Neutrophil (primary cell): Measurements from ENCODE around the gene GALNTL6.
"Not testable (repeated sequence)": the region's sequence is repeated elsewhere in the genome, so short reads cannot be mapped to it uniquely, and the experiment has no call there.

Experiments
- H3K27ac ChIP-seq: fragments of 200-600 bp; sonication (generic); 2 replicates; pipeline ENCODE4 v1.5.1; 2016; ENCODE audit warnings: mild to moderate bottlenecking, moderate library complexity
- H3K27me3 ChIP-seq: fragments of 200-600 bp; sonication (generic); 2 replicates; pipeline ENCODE4 v1.6.0; 2016; ENCODE audit warnings: mild to moderate bottlenecking
- H3K36me3 ChIP-seq: fragments of 200-600 bp; sonication (generic); 2 replicates; pipeline ENCODE4 v1.5.1; 2017
- H3K4me1 ChIP-seq, 2 experiments: fragments of 200-600 bp in 1 of 2; sonication (generic) in 1 of 2; 1 replicate in 1 of 2; 2 replicates in 1 of 2; pipeline versions ENCODE4 v1.5.1 to v1.6.1; 2013 to 2016; ENCODE audit warnings: low read depth in 1 of 2, low read length in 1 of 2, mild to moderate bottlenecking in 1 of 2, moderate library complexity in 1 of 2; ENCODE audit not compliant: control insufficient read depth in 1 of 2, insufficient read depth in 1 of 2
- H3K4me3 ChIP-seq, 2 experiments: fragments of 200-600 bp in 1 of 2; sonication (generic) in 1 of 2; 1 replicate in 1 of 2; 2 replicates in 1 of 2; pipeline ENCODE4 v1.5.1; 2013 to 2016; ENCODE audit warnings: low read depth in 1 of 2, low read length in 1 of 2, mild to moderate bottlenecking in 1 of 2, moderate library complexity in 1 of 2
- H3K9me3 ChIP-seq: fragments of 200-600 bp; sonication (generic); 2 replicates; pipeline ENCODE4 v1.5.1; 2016
- TF ChIP-seq, protein P1 (sequence below): fragments of 200-600 bp; sonication (generic); IDR thresholded peaks from 2 replicates; pipeline ENCODE4 v1.5.1; 2016; ENCODE audit warnings: antibody characterized with exemption

The GALNTL6 gene

DNA sequence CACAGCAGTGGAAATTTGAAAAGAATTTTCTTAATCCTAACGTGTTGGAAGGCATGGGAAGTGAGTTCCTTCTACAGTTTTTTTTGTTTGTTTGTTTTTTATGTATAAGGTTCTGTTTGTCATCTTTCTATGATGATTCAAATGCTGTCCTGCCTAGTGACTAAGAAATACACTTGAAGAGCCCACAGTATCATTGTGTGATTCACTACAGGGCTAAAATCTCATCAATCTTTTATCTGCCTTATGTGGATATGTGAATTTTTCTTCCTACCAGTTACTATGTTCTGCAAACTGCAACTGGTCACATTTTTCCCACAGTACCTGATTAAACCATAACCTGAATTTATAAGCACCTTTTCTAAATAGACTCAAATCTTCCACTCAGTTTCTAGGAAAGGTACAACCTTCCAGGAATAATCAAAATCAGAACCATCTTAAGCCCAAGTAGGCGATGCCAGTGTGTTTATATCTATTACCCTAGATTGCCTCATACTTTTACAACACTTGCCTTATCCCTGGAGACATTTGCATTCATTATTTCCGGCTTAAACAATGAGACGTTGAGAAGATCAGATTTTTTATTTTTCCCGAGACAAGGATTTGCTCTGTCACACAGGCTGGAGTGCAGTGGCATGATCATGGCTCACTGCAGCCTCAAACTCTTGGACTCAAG lies 1140.8 kb downstream of the GALNTL6 start:
- TF ChIP-seq, protein P1, sequence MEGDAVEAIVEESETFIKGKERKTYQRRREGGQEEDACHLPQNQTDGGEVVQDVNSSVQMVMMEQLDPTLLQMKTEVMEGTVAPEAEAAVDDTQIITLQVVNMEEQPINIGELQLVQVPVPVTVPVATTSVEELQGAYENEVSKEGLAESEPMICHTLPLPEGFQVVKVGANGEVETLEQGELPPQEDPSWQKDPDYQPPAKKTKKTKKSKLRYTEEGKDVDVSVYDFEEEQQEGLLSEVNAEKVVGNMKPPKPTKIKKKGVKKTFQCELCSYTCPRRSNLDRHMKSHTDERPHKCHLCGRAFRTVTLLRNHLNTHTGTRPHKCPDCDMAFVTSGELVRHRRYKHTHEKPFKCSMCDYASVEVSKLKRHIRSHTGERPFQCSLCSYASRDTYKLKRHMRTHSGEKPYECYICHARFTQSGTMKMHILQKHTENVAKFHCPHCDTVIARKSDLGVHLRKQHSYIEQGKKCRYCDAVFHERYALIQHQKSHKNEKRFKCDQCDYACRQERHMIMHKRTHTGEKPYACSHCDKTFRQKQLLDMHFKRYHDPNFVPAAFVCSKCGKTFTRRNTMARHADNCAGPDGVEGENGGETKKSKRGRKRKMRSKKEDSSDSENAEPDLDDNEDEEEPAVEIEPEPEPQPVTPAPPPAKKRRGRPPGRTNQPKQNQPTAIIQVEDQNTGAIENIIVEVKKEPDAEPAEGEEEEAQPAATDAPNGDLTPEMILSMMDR, result no peak
- H3K4me1 ChIP-seq, result peaks cover 2% of the 10 kb centered on the region in 2 experiments
- no peak overlapping the region for H3K27ac ChIP-seq
- no peaks in the 10 kb centered on the region for H3K27me3 ChIP-seq
- H3K9me3 ChIP-seq, result no peaks in the 10 kb centered on the region
- no peaks in the 10 kb centered on the region for H3K36me3 ChIP-seq
- no peak overlapping the region for H3K4me3 ChIP-seq

DNA sequence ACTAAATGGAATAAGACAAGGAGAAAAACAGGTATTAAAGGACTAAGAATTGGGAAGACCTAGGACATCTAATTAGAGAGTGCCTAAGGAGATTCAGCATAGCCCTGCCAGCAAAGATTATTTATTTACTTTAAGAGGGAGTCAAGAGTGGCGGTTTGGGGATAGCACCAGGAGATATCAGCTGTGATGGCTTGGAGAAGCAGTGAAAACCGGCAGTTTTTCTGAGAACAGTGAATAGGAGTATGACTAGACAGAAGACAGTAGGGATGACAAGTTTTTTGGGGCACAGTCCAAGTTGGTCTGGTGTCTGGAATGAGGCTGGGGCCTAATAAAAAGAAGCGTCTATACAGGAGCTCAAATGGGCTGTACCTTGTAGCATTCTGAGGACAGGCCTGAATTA lies 1143.1 kb downstream of the GALNTL6 start:
- not testable (repeated sequence) for H3K4me3 ChIP-seq, H3K4me1 ChIP-seq, H3K9me3 ChIP-seq, H3K27me3 ChIP-seq, H3K27ac ChIP-seq, H3K36me3 ChIP-seq

DNA sequence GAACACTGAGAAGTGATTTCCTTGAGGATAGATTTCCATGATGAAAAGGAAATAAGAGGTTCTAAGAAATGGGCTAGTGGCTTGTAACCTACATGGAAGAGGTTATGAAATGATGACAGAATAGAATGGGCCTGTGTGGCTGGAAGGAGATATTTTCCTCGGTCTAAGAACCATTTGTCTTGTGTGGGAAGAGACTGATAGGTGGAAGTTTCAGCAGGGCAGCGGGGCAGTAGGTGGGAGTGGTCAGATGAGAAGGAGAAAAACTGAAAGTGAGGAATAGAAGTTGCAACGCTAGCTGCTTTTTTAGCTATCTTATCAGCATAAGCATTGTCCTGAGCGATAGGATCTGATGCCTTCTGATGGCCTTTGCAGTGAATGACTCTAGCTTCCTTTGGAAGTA lies 1144.0 kb downstream of the GALNTL6 start:
- no peak overlapping the region for H3K4me3 ChIP-seq
- H3K4me1 ChIP-seq, result no peaks in the 10 kb centered on the region
- no peaks in the 10 kb centered on the region for H3K9me3 ChIP-seq
- TF ChIP-seq, protein P1, result no peak
- no peaks in the 10 kb centered on the region for H3K27me3 ChIP-seq
- H3K36me3 ChIP-seq, result no peaks in the 10 kb centered on the region
- H3K27ac ChIP-seq, result no peak overlapping the region

DNA sequence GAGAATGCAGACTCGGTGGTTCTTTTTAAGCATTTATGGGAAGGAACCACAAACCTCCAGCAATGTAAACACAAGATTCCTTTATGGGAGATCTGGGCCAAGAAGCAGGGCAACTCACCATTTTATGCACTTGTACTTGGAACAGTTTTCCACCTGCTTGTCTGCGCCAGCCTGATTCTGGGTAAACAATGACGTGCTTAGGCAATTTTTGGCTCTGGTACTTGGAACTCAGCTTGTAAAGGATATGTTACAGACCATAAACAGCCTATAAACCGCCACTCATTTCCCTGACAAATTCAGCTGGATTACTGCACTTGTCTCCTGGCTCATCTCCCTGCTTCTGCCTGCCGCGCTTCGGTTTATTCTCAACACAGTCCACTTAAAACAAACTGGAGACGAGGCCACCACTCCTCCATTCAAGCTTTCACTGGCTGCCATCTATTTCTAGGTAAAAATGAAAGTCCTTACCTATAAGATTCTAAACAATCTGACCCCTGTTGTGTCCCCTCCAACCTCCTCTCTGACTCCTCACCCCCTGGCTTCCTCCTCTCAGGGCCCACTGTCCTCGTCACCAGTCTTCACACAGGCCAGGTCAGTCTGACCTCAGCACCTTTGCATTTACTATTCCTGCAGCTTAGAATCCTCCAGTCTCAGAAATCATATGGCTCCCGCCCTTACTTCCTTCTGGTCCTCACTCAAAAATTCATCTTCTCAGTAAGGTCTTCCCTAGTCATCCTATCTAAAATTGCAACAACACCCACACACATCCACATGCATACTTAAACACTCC lies 1149.6 kb downstream of the GALNTL6 start:
- TF ChIP-seq, protein P1, result no peak
- no peak overlapping the region for H3K27ac ChIP-seq
- no peaks in the 10 kb centered on the region for H3K4me1 ChIP-seq
- H3K4me3 ChIP-seq, result no peak overlapping the region
- H3K36me3 ChIP-seq, result no peaks in the 10 kb centered on the region
- H3K27me3 ChIP-seq, result no peaks in the 10 kb centered on the region
- no peaks in the 10 kb centered on the region for H3K9me3 ChIP-seq

DNA sequence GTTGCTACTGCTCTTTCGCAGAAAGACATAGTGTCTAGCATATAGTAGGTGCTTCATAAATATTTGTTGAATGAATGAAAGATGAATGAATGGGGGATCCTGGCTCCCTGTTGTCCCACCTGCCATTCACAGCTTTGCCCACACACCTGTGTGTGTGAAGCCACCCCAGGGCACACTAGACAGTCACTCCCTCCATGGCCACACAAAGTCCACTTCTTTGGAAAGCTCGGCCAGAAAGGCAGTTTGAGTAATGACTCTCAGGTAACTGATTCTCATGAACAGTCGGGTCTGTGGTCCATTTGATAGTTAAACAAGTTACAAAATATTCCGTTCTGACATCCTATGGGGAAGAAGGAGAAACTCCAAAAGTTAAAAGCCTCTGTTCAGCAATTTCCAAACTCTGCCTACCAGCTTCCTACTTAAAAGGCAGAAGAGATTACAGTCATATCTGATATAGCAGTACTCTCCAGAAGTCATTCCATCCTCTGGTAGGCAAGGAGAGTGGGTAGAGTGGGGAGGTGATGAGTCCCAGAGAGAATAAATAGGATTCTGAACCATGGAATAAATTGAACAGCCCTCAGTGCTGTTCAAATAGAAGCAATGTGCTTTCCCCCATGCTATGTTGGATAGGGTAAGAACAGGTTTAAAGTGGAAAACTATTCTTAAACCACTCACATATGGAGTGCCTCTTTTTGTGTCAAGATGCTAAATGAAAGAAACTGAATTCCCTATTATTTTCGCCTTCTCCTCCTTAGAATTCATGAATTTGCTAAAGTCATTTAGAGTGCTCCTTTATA lies 1150.5 kb downstream of the GALNTL6 start:
- TF ChIP-seq, protein P1, result no peak
- Histone ChIP-seq H3K36me3 (no peaks in the 10 kb centered on the region), H3K27me3 (no peaks in the 10 kb centered on the region), H3K4me3 (no peak overlapping the region), H3K9me3 (no peaks in the 10 kb centered on the region), H3K27ac (no peak overlapping the region), H3K4me1 (no peaks in the 10 kb centered on the region)

DNA sequence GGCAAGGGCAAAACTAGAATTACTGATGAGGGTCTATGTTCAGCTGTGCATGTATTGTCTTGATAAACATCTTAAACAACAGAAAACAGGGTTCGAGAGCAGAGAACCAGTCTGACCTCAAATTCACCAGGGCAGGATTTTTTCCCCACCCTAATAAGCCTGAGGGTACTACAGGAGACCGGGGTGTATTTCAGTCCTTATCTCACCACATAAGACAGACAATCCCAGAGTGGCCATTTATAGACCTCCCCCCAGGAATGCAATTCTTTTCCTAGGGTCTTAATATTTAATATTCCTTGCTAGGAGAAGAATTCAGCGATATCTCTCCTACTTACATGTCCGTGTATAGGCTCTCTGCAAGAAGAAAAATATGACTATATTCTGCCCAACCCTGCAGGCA lies 1157.0 kb downstream of the GALNTL6 start:
- not testable (repeated sequence) for H3K9me3 ChIP-seq, H3K4me1 ChIP-seq, H3K4me3 ChIP-seq, H3K27me3 ChIP-seq, H3K36me3 ChIP-seq, H3K27ac ChIP-seq
